Hepatocyte (in vitro differentiated cells): ENCODE results near the gene GRID1. TPM values are rescaled to one million over a fixed set of nuclear protein-coding genes. Genes with fewer than 3 reads are reported as not detected.

Source experiments
- DNase-seq: peaks from one replicate; pipeline ENCODE4 v3.0.0-alpha.2; 2016; ENCODE audit warnings: low spot score
- H2AFZ ChIP-seq: fragments of 200-600 bp; sonication (generic); 2 replicates; pipeline ENCODE4 v1.6.0; 2016; ENCODE audit warnings: antibody characterized with exemption, mild to moderate bottlenecking
- H3K27ac ChIP-seq: fragments of 200-600 bp; sonication (generic); 2 replicates; pipeline ENCODE4 v1.5.1; 2016; ENCODE audit warnings: mild to moderate bottlenecking
- H3K27me3 ChIP-seq: fragments of 200-600 bp; sonication (generic); 2 replicates; pipeline ENCODE4 v1.6.1; 2016
- H3K36me3 ChIP-seq: fragments of 200-600 bp; sonication (generic); replicated peaks from 2 replicates; pipeline ENCODE4 v1.5.1; 2016; ENCODE audit warnings: low read depth; ENCODE audit not compliant: insufficient read depth
- H3K4me1 ChIP-seq: fragments of 200-600 bp; sonication (generic); 2 replicates; pipeline ENCODE4 v1.5.1; 2016; ENCODE audit warnings: mild to moderate bottlenecking, moderate library complexity; ENCODE audit not compliant: insufficient read depth
- H3K4me2 ChIP-seq: fragments of 200-600 bp; sonication (generic); 2 replicates; pipeline ENCODE4 v1.6.0; 2016
- H3K4me3 ChIP-seq: fragments of 200-600 bp; sonication (generic); 2 replicates; pipeline ENCODE4 v1.5.1; 2016; ENCODE audit warnings: mild to moderate bottlenecking
- H3K79me2 ChIP-seq: fragments of 200-600 bp; sonication (generic); 2 replicates; pipeline ENCODE4 v1.6.0; 2017; ENCODE audit warnings: mild to moderate bottlenecking
- H3K9me2 ChIP-seq: fragments of 200-600 bp; sonication (generic); replicated peaks from 2 replicates; pipeline ENCODE4 v1.6.0; 2017; ENCODE audit warnings: mild to moderate bottlenecking; ENCODE audit not compliant: insufficient read depth
- H3K9me3 ChIP-seq: fragments of 200-600 bp; sonication (generic); 2 replicates; pipeline ENCODE4 v1.5.1; 2016; ENCODE audit warnings: low read depth, mild to moderate bottlenecking
- H4K20me1 ChIP-seq: fragments of 200-600 bp; sonication (generic); 2 replicates; pipeline ENCODE4 v1.6.0; 2016; ENCODE audit warnings: mild to moderate bottlenecking; ENCODE audit not compliant: insufficient read depth, poor library complexity, severe bottlenecking
- CTCF ChIP-seq: fragments of 200-600 bp; sonication (generic); IDR thresholded peaks from 2 replicates; pipeline ENCODE4 v1.5.1; 2016; ENCODE audit warnings: antibody characterized with exemption, mild to moderate bottlenecking; ENCODE audit not compliant: poor library complexity
- EZH2 ChIP-seq: fragments of 200-600 bp; sonication (generic); IDR thresholded peaks from 2 replicates; pipeline ENCODE4 v1.6.1; 2016; ENCODE audit warnings: antibody characterized with exemption, mild to moderate bottlenecking, borderline replicate concordance
- EZH2phosphoT487 ChIP-seq: fragments of 200-600 bp; sonication (generic); IDR thresholded peaks from one replicate; pipeline ENCODE4 v1.6.1; 2018; ENCODE audit warnings: antibody characterized with exemption, mild to moderate bottlenecking, low read depth, moderate library complexity; ENCODE audit not compliant: unreplicated experiment, severe bottlenecking
- WGBS: methylation state at CpG from one replicate; pipeline ENCODE4 v1.1.6; 2016; ENCODE audit warnings: low lambda C conversion rate; ENCODE audit errors: missing lambda C conversion rate; 5-methylcytosine and 5-hydroxymethylcytosine counted together
- polyA plus RNA-seq: library from polyadenylated mRNA; unstranded; fragments of >200 nt; fragmentation: Nextera tagmentation; extraction: Ambion mirVana; gene quantifications from 2 replicates; pipeline ENCODE4 v1.2.1, GENCODE V29; 2016
- total RNA-seq: library from RNA; depleted of rRNA; stranded (reverse); fragments of >200 nt; gene quantifications from 2 replicates; pipeline ENCODE4 v1.2.3, GENCODE V29; 2014

GRID1 gene
- total and polyA plus RNA-seq, 2 experiments from 2014 or later = 0.07 to 0.37 TPM

DNA sequence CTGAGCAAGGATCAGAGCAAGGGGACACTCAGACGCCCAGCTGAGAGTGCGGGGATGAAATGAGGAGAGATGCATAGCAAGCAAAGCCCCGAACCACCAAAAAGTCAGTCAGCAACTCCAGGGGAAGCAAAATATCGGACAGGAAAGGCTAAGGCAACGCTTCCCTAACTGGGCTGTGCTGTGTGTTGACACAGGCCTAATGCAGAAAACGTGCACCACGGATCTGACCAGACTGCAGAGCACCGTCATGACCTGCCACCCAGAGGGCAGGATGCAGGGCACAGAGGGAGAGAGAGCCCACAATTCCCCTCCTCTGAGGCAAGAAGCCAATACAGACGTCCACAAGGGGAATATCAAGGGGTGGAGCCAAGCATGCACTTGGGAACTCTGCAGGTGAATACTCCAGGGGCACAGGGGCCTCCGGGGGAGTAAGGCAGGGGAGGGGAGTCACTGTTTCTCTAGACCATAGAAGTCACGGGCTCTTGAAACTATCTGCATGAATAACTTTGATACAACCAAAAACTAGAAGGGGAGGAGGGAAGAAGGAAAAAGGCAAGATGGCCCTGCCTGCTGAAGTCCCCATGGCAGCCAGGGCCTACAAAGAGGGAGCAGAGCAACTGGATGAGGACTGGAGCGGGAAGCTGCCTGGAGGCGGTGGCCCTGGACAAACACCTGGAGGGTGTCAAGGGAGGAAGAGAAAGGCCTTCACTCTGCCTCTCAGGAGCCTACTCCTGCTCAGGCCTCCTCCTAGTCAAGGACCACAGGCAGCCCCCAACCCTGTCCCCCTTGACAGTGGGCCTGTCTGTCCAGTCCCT lies 26.2 kb downstream of the GRID1 start:
- H3K4me2 ChIP-seq = no peak overlapping the region

DNA sequence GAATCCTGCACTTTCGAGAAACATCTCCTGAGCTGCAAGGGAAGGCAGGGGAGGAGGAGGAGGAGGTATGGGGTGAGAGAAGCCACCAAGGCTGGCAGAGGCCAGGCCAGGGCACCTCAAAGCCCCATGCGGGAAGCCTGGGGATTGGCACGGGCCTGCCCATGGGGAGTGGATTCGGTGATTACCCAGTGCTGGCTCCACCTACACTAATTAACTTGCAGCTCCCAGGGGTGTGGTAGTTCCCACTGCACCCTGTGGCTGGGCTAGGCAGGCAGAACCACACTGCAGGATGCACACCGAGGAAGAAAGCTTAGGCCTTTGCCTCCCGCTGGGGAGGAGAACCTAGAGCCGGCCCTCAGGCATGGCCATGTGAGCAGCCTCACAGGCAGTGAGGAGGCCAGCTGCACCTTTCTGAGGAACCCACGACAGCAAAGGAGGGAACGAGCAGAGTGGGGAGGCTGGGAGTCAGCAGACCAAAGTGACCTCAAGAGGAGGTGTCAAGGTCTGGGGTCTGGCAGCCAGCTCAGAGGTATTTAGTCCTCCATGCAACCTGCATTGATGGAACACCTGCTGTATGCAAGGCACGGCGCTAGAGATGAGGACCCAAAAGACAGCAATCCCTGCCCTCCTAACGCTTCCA lies 27.2 kb downstream of the GRID1 start:
- no peak overlapping the region for H3K4me3 ChIP-seq
- 76% methylated on average over 12 of the region's 12 CpGs for WGBS
- H3K9me3 ChIP-seq = no peaks in the 10 kb centered on the region
- no peak for TF ChIP-seq EZH2phosphoT487
- TF ChIP-seq EZH2 = no peak
- no peak for TF ChIP-seq CTCF
- H3K79me2 ChIP-seq = no peaks in the 10 kb centered on the region
- no peaks in the 10 kb centered on the region for H3K27me3 ChIP-seq
- no peak for DNase-seq
- no peaks in the 10 kb centered on the region for H3K9me2 ChIP-seq
- no peaks in the 10 kb centered on the region for H3K36me3 ChIP-seq
- no peak overlapping the region for H3K4me2 ChIP-seq
- no peaks in the 10 kb centered on the region for H4K20me1 ChIP-seq
- H2AFZ ChIP-seq = no peak overlapping the region
- H3K27ac ChIP-seq = no peak overlapping the region
- H3K4me1 ChIP-seq = no peaks in the 10 kb centered on the region

More for the DNA sequence above, 26.2 kb downstream of the GRID1 start:
- Histone ChIP-seq H3K4me3 (no peak overlapping the region), H3K9me3 (no peaks in the 10 kb centered on the region), H3K9me2 (no peaks in the 10 kb centered on the region), H3K4me1 (no peaks in the 10 kb centered on the region), H4K20me1 (no peaks in the 10 kb centered on the region), H3K36me3 (no peaks in the 10 kb centered on the region), H3K27ac (no peak overlapping the region), H2AFZ (no peak overlapping the region), H3K79me2 (no peaks in the 10 kb centered on the region), H3K27me3 (no peaks in the 10 kb centered on the region)
- no peak for TF ChIP-seq CTCF
- no peak for TF ChIP-seq EZH2phosphoT487
- TF ChIP-seq EZH2 = no peak
- WGBS = 69% methylated on average over 13 of the region's 13 CpGs
- no peak for DNase-seq

DNA sequence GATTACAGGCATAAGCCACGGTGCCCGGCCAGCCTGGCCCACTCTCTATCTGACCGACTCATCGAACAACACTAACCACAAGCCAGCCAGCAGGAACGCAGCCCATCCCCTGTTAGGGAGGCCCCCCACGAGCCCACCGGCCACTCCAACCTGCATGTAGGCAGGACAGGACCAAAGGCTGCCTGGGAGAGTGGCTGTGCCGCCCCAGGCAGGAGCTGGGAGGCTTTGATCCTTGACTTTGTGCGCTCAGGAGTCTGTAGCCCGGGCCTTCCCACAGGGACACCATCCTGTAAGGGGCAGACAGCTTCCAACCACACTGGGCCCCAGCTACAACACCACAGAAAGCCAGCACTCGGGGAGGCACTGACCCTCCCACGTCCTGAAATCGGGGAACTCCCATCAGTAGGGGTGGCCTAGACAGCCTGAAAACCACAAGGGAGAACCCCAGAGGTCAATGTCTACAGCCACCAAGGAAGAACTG lies 29.4 kb downstream of the GRID1 start:
- no peaks in the 10 kb centered on the region for H3K36me3 ChIP-seq
- WGBS = 97% methylated on average over 13 of the region's 13 CpGs
- no peaks in the 10 kb centered on the region for H3K9me2 ChIP-seq
- H3K27ac ChIP-seq = no peak overlapping the region
- peaks cover 5% of the 10 kb centered on the region for H3K27me3 ChIP-seq
- no peaks in the 10 kb centered on the region for H4K20me1 ChIP-seq
- H3K4me3 ChIP-seq = no peak overlapping the region
- TF ChIP-seq CTCF (no peak), EZH2phosphoT487 (no peak), EZH2 (no peak)
- no peaks in the 10 kb centered on the region for H3K79me2 ChIP-seq
- H2AFZ ChIP-seq = no peak overlapping the region
- no peak overlapping the region for H3K4me2 ChIP-seq
- H3K9me3 ChIP-seq = no peaks in the 10 kb centered on the region
- H3K4me1 ChIP-seq = no peaks in the 10 kb centered on the region
- DNase-seq = no peak
